G401 (cell line): ENCODE measurements around the gene TBL1XR1. TPM values are rescaled to one million over a fixed set of nuclear protein-coding genes. Genes with fewer than 3 reads are reported as not detected.
"Not testable (repeated sequence)": the region's sequence is repeated elsewhere in the genome, so short reads cannot be mapped to it uniquely, and the experiment has no call there.

Source experiments
- DNase-seq: peaks from one replicate; pipeline ENCODE4 v3.0.0-alpha.2; 2015; ENCODE audit warnings: low spot score
- in situ Hi-C: cut with HindIII; loops from 2 replicates; pipeline ENCODE4 v1.10.0; 2016; ENCODE audit warnings: low sequenced_read_pairs, mixed read lengths
- total RNA-seq: library from RNA; depleted of rRNA; stranded (reverse); fragments of >200 nt; shearing (Covaris generic); gene quantifications from 2 replicates; pipeline ENCODE4 v1.2.3, GENCODE V29; 2014

Gene TBL1XR1
- total RNA-seq, 1 experiment from 2014 or later: 68.1 TPM

DNA sequence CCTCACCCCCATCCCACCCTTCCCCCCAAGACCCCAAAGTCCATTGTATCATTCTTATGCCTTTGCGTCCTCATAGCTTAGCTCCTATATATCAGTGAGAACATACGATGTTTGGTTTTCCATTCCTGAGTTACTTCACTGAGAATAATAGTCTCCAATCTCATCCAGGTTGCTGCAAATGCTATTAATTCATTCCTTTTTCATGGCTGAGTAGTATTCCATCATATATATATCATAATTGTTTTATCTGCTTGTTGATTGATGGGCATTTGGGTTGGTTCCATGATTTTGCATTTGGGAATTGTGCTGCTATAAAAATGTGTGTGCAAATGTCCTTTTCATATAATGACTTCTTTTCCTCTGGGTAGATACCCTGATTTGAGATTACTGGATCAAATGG is 197.1 kb downstream of the TBL1XR1 start:
- DNase-seq, in situ Hi-C loops: not testable (repeated sequence)

DNA sequence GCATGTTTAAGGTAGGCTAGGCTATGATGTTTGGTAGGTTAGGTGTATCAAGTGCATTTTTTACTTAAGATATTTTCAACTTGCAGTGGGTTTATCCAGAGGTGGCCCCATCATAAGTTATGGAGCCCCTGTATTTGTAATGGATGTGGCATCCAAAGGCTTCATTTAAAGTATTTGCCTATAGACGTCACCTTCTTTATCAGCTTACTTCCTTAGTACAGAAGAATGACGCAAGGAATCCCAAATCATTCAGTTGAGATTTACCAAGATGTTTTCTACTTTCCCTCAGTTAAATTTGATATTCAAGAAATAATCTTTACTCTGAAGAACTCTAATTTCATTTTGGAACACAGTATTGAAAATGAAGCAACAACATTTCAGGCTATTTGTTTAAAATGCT is 201.3 kb downstream of the TBL1XR1 start:
- no peak for DNase-seq
- in situ Hi-C loops: no loop called here

DNA sequence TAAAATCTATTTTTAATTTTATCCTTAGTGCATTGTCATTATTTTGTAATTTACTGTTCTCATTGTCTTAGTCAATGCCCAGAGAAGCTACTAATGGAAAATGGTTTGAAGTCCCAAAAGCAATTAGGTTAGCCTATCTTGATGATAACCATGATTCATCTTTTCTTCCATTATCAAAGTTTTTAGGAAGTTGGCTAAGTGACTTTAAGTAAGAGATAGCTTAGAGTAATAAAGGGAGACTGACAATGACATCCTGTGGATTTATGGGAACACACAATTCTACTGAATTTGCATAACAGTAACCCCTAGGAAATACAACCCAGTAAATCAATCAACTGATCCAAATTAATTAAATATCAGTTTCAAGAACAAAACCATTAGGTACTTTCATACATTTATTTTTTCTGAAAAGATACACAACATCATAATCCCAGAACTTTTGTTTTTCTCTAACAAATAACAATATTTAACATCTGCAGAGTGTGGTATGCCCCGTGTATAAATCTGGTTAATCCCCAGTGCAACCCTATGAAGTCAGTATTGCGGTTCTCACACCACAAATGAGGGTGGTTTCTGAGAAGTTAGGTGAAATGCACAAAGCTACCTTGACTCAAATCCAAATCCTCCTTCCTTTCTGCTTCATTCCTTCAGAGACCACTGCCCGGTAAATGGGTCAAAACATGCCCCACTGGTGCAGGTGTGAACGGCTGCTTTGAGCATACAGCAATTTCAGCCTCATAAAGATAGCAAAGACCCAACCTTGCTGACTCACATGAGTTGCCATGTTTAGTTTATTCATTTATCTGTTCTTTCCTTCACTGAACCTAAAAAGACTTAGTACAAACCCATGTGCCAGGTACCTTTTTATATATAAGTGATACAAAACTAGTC is 202.1 kb downstream of the TBL1XR1 start:
- in situ Hi-C loops: no loop called here
- DNase-seq: no peak

DNA sequence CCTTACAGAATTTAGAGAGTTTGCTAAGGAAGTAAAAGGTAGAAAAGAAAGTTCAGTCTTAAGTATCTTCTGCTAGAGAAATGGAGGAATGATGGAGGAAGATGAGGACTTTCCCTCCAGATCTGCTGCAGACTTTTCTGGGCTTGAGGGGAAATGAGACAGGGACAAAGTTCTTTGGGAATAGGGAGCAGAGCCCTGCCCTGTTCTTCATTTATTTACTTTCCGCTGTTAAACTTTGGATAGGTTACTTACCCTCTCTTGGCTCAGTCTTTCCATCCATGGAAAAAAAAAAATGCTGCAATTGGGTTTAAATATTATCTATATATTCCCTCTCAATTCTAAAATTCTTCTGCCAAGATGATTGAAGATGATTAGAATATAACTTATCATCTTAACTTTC is 202.9 kb downstream of the TBL1XR1 start:
- in situ Hi-C loops: no loop called here
- no peak for DNase-seq

DNA sequence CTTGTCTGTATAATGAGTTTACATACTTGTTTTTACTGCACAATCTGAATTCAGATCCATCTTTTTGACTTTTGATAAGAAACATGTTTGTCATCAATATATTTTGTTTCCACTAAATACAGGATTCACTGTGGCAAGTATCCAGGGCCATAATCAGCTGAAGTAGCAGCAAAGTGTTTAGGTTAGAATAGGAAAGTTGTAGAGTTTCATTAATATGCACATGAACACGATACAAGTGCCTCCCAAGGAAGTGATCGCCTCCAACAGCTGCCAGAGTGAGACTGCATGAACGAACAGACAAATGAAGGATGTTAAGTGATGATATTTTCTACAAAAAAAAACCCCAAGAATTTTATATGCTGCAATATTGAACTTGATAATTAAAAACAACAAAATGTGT is 204.3 kb downstream of the TBL1XR1 start:
- in situ Hi-C loops: no loop called here

GRCh38 chr3:176992565-176992964 is 204.7 kb downstream of the TBL1XR1 start:
- in situ Hi-C loops: no loop called here
- DNase-seq: no peak

More for the DNA sequence above, 204.3 kb downstream of the TBL1XR1 start:
- no peak for DNase-seq

DNA sequence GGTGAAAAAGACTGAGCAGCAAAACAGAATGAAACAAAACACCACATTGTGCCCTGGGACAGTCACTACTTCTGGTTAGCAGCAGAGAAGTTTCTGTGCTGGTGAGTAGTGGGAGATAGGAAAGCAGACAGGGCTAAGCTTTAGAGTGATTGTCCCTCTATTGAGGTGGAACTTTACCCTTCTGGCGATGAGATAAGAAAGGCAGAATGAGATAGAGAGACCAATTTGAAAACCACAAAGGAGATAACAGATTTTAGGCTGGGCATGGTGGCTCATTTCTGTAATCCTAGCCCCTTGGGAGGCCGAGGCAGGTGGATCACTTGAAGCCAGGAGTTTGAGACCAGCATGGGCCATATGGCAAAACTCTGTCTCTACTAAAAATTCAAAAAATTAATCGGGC is 208.5 kb downstream of the TBL1XR1 start:
- DNase-seq: no peak
- in situ Hi-C loops: no loop called here

GRCh38 chr3:176987901-176988650 is 209.2 kb downstream of the TBL1XR1 start:
- no peak for DNase-seq
- in situ Hi-C loops: no loop called here

DNA sequence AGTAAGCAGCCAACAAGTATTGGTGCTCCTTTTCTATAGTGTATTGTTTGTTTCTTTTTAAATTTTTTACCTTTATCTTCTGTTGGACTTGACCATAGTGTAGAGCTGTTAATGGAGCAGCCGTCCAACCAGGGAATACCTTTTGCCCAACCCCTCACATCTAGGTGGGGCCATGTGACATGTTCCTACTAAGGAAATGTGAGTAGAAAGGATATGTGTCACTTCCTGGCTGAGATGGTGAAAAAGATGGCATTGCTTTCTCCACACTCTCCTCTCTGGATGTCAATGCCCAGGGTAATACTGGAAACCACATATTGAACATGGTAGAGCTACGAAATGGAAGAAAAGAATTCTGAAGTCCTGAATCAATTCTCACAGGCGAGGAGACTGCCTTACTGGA is 218.8 kb downstream of the TBL1XR1 start:
- in situ Hi-C loops: no loop called here
- no peak for DNase-seq

DNA sequence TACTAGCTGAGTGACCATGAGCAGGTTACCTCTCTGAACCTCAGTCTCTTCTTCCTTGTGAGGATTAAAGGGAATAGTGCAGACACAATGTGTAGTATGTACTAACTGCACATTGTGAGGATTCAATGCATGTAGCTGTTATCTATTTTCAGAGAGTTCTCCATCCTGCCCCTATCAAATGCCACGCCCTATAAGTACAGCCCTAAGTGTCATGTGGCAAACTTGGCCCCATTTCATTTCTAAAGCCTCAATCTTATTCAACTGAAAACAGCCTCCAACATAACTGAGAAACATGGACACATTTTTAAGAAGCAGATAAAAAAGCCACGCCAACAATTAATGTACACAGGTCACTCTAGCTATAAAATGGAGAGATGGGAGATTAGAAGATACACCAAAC is 220.0 kb downstream of the TBL1XR1 start:
- in situ Hi-C loops: no loop called here
- DNase-seq: no peak

DNA sequence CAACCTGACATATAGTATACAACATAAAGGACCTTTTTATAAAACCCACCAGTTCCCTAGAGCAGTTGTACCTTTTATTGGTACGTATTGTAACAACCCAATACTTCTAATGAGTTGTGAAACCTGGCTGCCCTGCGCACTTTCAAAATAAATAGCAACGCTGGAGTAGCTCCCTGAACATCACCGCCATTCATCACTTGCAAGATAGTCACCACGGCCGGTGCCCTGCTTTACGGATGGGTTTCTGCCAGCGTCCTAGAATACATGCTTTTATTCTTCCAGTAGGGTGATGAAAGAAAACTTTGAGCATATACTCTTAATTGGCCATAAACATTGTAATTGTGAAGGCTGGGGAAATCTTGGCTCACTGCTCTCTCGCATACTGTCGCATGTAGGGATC is 220.7 kb downstream of the TBL1XR1 start:
- in situ Hi-C loops: no loop called here
- no peak for DNase-seq

DNA sequence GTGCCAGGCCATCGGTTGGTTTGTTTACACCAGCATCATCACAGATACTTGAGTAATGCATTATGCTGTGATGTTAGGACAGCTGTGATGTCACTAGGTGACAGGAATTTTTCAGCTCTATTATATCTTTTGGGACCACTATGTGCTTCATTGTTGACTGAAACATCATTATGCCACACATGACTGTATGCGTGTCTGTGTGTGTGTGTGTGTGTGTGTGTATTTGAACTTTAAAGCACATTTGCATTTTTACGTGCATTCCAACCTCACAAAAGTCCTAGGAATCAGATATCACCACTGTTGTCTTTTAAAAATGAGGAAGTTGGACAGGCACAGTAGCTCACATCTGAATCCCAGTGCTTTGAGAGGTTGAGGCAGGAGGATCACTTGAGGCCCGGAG is 223.0 kb downstream of the TBL1XR1 start:
- in situ Hi-C loops: no loop called here
- DNase-seq: no peak

DNA sequence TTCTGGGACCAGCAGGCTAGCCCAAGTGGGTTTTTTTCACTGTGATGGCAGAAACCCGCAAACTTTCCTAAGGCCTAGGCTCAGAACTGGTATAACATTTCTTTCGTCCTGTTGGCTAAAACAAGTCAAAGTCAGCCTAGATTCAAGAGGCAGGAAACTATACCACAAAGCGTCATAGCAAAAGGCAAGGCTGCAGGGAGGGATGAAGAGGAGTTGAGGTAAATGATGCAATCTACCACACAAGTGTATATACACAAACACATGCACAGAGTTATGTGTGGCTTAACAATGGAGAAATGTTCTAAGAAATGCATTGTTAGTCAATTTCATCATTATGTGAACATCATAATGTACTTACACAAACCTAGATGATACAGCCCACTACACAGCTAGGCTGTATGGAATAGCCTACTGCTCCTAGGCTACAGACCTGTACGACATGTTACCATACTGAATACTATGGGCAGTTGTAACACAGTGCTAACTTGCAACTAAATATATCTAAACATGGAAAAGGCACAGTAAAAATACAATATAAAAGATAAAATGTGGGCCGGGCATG is 225.6 kb downstream of the TBL1XR1 start:
- DNase-seq: no peak
- in situ Hi-C loops: no loop called here

DNA sequence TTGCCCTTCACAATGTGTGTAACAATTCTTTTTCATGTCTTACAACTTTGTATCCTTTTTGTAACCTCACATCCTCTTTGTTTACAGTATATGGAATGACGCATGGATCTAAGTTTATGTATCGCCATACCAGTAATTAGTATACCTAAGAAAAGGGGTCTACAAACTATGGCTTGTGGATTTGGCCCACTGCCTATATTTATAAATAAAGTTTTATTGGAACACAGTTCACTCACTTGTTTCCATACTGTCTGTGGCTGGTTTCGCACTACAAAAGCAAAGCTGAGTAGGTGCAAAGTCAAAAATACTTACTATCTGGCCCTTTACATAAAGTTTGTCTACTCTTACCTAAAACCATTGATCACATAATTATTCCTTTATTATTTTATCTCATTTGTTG is 226.5 kb downstream of the TBL1XR1 start:
- in situ Hi-C loops: no loop called here
- no peak for DNase-seq

- no peak for DNase-seq
- in situ Hi-C loops: no loop called here
Observed at GRCh38 chr3:176969506-176969905, 227.8 kb downstream of the TBL1XR1 start.
